NT2/D1 (cell line): ENCODE measurements around the gene ITGA2B.

Experiments used
- YY1 ChIP-seq: IDR thresholded peaks from 2 replicates; pipeline ENCODE4 v1.6.1; 2011; ENCODE audit not compliant: insufficient read length, insufficient read depth
- ZNF274 ChIP-seq: IDR thresholded peaks from 2 replicates; pipeline ENCODE4 v1.6.1; 2011; ENCODE audit warnings: mild to moderate bottlenecking, low read depth, low read length

- TF ChIP-seq YY1 (no peak), ZNF274 (no peak)
Measured at GRCh38 chr17:44408786-44409185, 19.3 kb upstream of the ITGA2B start.
